SK-N-SH treated with all-trans-retinoic acid at 6 μM for 48 hours (cell line): ENCODE results near the gene ADGRF5.

Source experiments
- ATAC-seq: fragments of 200-7000 bp; cut with Tn5 transposase; 3 replicates; pipeline ENCODE4 v1.9.1; 2020; ENCODE audit warnings: mild to moderate bottlenecking, moderate library complexity
- BACH2 ChIP-seq: fragments of 250-450 bp; sonication (Bioruptor Pico); IDR thresholded peaks from 2 replicates; pipeline ENCODE4 v1.9.0; 2021; ENCODE audit warnings: mild to moderate bottlenecking, borderline replicate concordance
- CREB5 ChIP-seq: fragments of 250-450 bp; sonication (Bioruptor Pico); IDR thresholded peaks from 2 replicates; pipeline ENCODE4 v1.5.1; 2020; ENCODE audit warnings: low read depth, mild to moderate bottlenecking, moderate library complexity
- CSRNP3 ChIP-seq: fragments of 250-450 bp; sonication (Bioruptor Pico); IDR thresholded peaks from 2 replicates; pipeline ENCODE4 v1.5.1; 2021; ENCODE audit warnings: mild to moderate bottlenecking, moderate library complexity
- ESRRG ChIP-seq: fragments of 250-450 bp; sonication (Bioruptor Pico); IDR thresholded peaks from 2 replicates; pipeline ENCODE4 v1.6.1; 2021; ENCODE audit warnings: mild to moderate bottlenecking
- ISL1 ChIP-seq: fragments of 250-450 bp; sonication (Bioruptor Pico); IDR thresholded peaks from 2 replicates; pipeline ENCODE4 v2.1.2; 2022; ENCODE audit warnings: mild to moderate bottlenecking, moderate library complexity
- OSR1 ChIP-seq: fragments of 250-450 bp; sonication (Bioruptor Pico); IDR thresholded peaks from 2 replicates; pipeline ENCODE4 v1.8.0; 2022; ENCODE audit warnings: moderate library complexity, mild to moderate bottlenecking, inconsistent platforms
- PATZ1 ChIP-seq: fragments of 250-450 bp; sonication (Bioruptor Pico); IDR thresholded peaks from 2 replicates; pipeline ENCODE4 v1.8.0; 2020; ENCODE audit warnings: mild to moderate bottlenecking, moderate library complexity, borderline replicate concordance
- POU6F1 ChIP-seq: fragments of 250-450 bp; sonication (Bioruptor Pico); IDR thresholded peaks from 2 replicates; pipeline ENCODE4 v1.8.0; 2021; ENCODE audit warnings: low read depth, mild to moderate bottlenecking, moderate library complexity, borderline replicate concordance
- RARB ChIP-seq: fragments of 250-450 bp; sonication (Bioruptor Pico); IDR thresholded peaks from 2 replicates; pipeline ENCODE4 v1.8.0; 2021; ENCODE audit warnings: mild to moderate bottlenecking, moderate library complexity
- SNAI2 ChIP-seq: fragments of 250-450 bp; sonication (Bioruptor Pico); IDR thresholded peaks from 2 replicates; pipeline ENCODE4 v1.5.0; 2020; ENCODE audit warnings: mild to moderate bottlenecking, moderate library complexity
- TOX ChIP-seq: fragments of 250-450 bp; sonication (Bioruptor Pico); IDR thresholded peaks from 2 replicates; pipeline ENCODE4 v1.8.0; 2021; ENCODE audit warnings: mild to moderate bottlenecking, moderate library complexity, borderline replicate concordance
- TSHZ2 ChIP-seq: fragments of 250-450 bp; sonication (Bioruptor Pico); IDR thresholded peaks from 2 replicates; pipeline ENCODE4 v1.5.0; 2020; ENCODE audit warnings: mild to moderate bottlenecking, moderate library complexity
- ZC3H10 ChIP-seq: fragments of 250-450 bp; sonication (Bioruptor Pico); IDR thresholded peaks from 2 replicates; pipeline ENCODE4 v1.5.1; 2021; ENCODE audit warnings: mild to moderate bottlenecking, moderate library complexity
- ZFP3 ChIP-seq: fragments of 250-450 bp; sonication (Bioruptor Pico); IDR thresholded peaks from 2 replicates; pipeline ENCODE4 v1.5.0; 2020; ENCODE audit warnings: mild to moderate bottlenecking, moderate library complexity
- ZFP30 ChIP-seq: fragments of 450-650 bp; formaldehyde crosslinking; IDR thresholded peaks from 2 replicates; pipeline ENCODE4 v1.5.0; 2022; ENCODE audit warnings: mild to moderate bottlenecking, moderate library complexity
- ZNF70 ChIP-seq: fragments of 450-650 bp; formaldehyde crosslinking; IDR thresholded peaks from 2 replicates; pipeline ENCODE4 v1.5.0; 2020; ENCODE audit warnings: mild to moderate bottlenecking, moderate library complexity

Gene ADGRF5

GRCh38 chr6:46935687-46936086 is 13.9 kb upstream of the ADGRF5 start (continued):
- TF ChIP-seq PATZ1 (CRISPR knock-in tag) (no peak), ZC3H10 (CRISPR knock-in tag) (no peak)
- TF ChIP-seq, all 23 proteins: peak for 0

- no peak for ATAC-seq
- TF ChIP-seq TSHZ2 (CRISPR knock-in tag) (no peak), ZC3H10 (CRISPR knock-in tag) (no peak), POU6F1 (CRISPR knock-in tag) (no peak), PATZ1 (CRISPR knock-in tag) (no peak), ESRRG (CRISPR knock-in tag) (no peak), OSR1 (no peak), TOX (CRISPR knock-in tag) (no peak), ZFP3 (no peak), ZFP30 (no peak), ZNF70 (CRISPR knock-in tag) (no peak), CSRNP3 (CRISPR knock-in tag) (no peak), ISL1 (no peak), CREB5 (no peak), BACH2 (CRISPR knock-in tag) (no peak), RARB (CRISPR knock-in tag) (no peak), SNAI2 (CRISPR knock-in tag) (no peak)
These were observed 12.0 kb upstream of the ADGRF5 start for GRCh38 chr6:46933751-46934150.

GRCh38 chr6:46932526-46933319 is 11.0 kb upstream of the ADGRF5 start:
- ATAC-seq, result no peak
- TF ChIP-seq POU6F1 (CRISPR knock-in tag) (no peak), PATZ1 (CRISPR knock-in tag) (no peak)
